Right lobe of liver (tissue), 4 donors: ENCODE results near the gene CDK17.

Source experiments
- CTCF ChIP-seq, 4 donors: fragments of 200-600 bp in 3 of 4; fragments of 450-650 bp in 1 of 4; IDR thresholded peaks; one replicate each; pipeline versions ENCODE4 v1.5.1 to v1.8.0; 2016 to 2022; ENCODE audit warnings: antibody characterized with exemption in 4 of 4, mild to moderate bottlenecking in 2 of 4
- POLR2A ChIP-seq: fragments of 450-650 bp; IDR thresholded peaks from one replicate; pipeline ENCODE4 v1.6.1; 2017; ENCODE audit warnings: antibody characterized with exemption, mild to moderate bottlenecking
- donor health status: DM: no; HTN: no; CAD: no.
- donor health status: DM: no; HTN: no; CAD: no.
- donor health status: DM: no; HTN: yes; CAD: no.

GRCh38 chr12:96310067-96310466 is 90.2 kb downstream of the CDK17 start:
- TF ChIP-seq CTCF (IDR thresholded peaks at IDR 0.05) (no peak), POLR2A (no peak)
